Naive thymus-derived CD4-positive, alpha-beta T cell (primary cell): ENCODE data around the gene SOWAHA. TPM values are rescaled to one million over a fixed set of nuclear protein-coding genes. Genes with fewer than 3 reads are reported as not detected.

Experiments
- ATAC-seq: fragments of 150-1000 bp; cut with Tn5 transposase; 2 replicates; pipeline ENCODE4 v1.10.0; 2021; ENCODE audit warnings: mild to moderate bottlenecking, moderate library complexity
- CTCF ChIA-PET: fragments of 350-600 bp; sonication (Branson Sonifier 250); formaldehyde crosslinking; loops from one replicate; lab custom pipeline; 2021; ENCODE audit warnings: antibody characterized with exemption; lab: Charles Lee
- POLR2A ChIA-PET: fragments of 350-600 bp; sonication (Branson Sonifier 250); formaldehyde crosslinking; loops from one replicate; lab custom pipeline; 2021; ENCODE audit warnings: antibody characterized with exemption, inconsistent platforms; lab: Charles Lee
- DNase-seq, 9 donors: peaks; one replicate each; pipeline versions ENCODE4 v3.0.0 to v3.0.0-alpha.2; 2020 to 2022; ENCODE audit warnings: mixed read lengths in 1 of 9
- H3K27ac ChIP-seq: one replicate; pipeline ENCODE4 v1.7.0; 2013; ENCODE audit warnings: mild to moderate bottlenecking, low read depth, low read length, moderate library complexity
- H3K27me3 ChIP-seq, 2 donors: one replicate each; pipeline ENCODE4 v1.7.0; 2013; ENCODE audit warnings: low read length in 2 of 2, mild to moderate bottlenecking in 2 of 2, moderate library complexity in 2 of 2; ENCODE audit not compliant: control insufficient read depth in 2 of 2, insufficient read depth in 2 of 2
- H3K36me3 ChIP-seq, 3 experiments: 1 replicate in 2 of 3; 2 replicates in 1 of 3; pipeline ENCODE4 v1.7.0; 2013; ENCODE audit warnings: low read length in 3 of 3, mild to moderate bottlenecking in 3 of 3, moderate library complexity in 1 of 3; ENCODE audit not compliant: insufficient read depth in 3 of 3, control insufficient read depth in 2 of 3
- H3K4me1 ChIP-seq, 2 donors: one replicate each; pipeline ENCODE4 v1.7.0; 2013; ENCODE audit warnings: low read length in 2 of 2, mild to moderate bottlenecking in 2 of 2, moderate library complexity in 1 of 2; ENCODE audit not compliant: control insufficient read depth in 2 of 2, insufficient read depth in 2 of 2
- H3K4me3 ChIP-seq: 2 replicates; pipeline ENCODE4 v1.7.0; 2013; ENCODE audit warnings: mild to moderate bottlenecking, low read length
- H3K9me3 ChIP-seq, 3 experiments: 1 replicate in 2 of 3; 2 replicates in 1 of 3; pipeline ENCODE4 v1.7.0; 2013; ENCODE audit warnings: low read length in 3 of 3; ENCODE audit not compliant: control insufficient read depth in 2 of 3
- H3K27ac Mint-ChIP-seq, 9 donors: one replicate each; pipeline ENCODE4 v1.8.0; 2020 to 2022; ENCODE audit warnings: mixed read lengths in 9 of 9, mild to moderate bottlenecking in 8 of 9, moderate library complexity in 5 of 9, inconsistent platforms in 2 of 9
- H3K27me3 Mint-ChIP-seq, 5 donors: one replicate each; pipeline ENCODE4 v1.8.0; 2021 to 2022; ENCODE audit warnings: mixed read lengths in 5 of 5, mild to moderate bottlenecking in 1 of 5
- H3K36me3 Mint-ChIP-seq, 5 donors: one replicate each; pipeline ENCODE4 v1.8.0; 2020 to 2022; ENCODE audit warnings: mixed read lengths in 5 of 5, mild to moderate bottlenecking in 3 of 5, inconsistent platforms in 1 of 5
- H3K4me1 Mint-ChIP-seq, 7 donors: one replicate each; pipeline ENCODE4 v1.8.0; 2020 to 2022; ENCODE audit warnings: mixed read lengths in 7 of 7, mild to moderate bottlenecking in 3 of 7, inconsistent platforms in 1 of 7
- H3K4me3 Mint-ChIP-seq, 10 donors: one replicate each; pipeline ENCODE4 v1.8.0; 2020 to 2022; ENCODE audit warnings: mild to moderate bottlenecking in 10 of 10, mixed read lengths in 10 of 10, moderate library complexity in 6 of 10, inconsistent platforms in 2 of 10
- H3K9me3 Mint-ChIP-seq, 11 donors: one replicate each; pipeline ENCODE4 v1.8.0; 2020 to 2022; ENCODE audit warnings: mixed read lengths in 11 of 11, mild to moderate bottlenecking in 4 of 11, inconsistent platforms in 1 of 11, moderate library complexity in 1 of 11
- intact Hi-C, 2 donors: fragments of 100-400 bp; cut with micrococcal nuclease; formaldehyde crosslinking; loops; one replicate each; pipeline ENCODE4 v1.15.1; 2023
- polyA plus RNA-seq, 2 donors: library from polyadenylated mRNA; unstranded; fragments of 300-500 nt; fragmentation: Illumina TruSeq; gene quantifications; one replicate each; pipeline ENCODE4 v1.2.3, GENCODE V29; 2021
- total RNA-seq, 6 experiments: library from RNA in 5 of 6; stranded (reverse) in 5 of 6; gene quantifications; 1 replicate in 5 of 6; 2 replicates in 1 of 6; pipeline ENCODE4 v1.2.3 and lab custom pipeline; 2021 to 2026

The SOWAHA gene
- total and polyA plus RNA-seq, 7 experiments from 2014 or later: 0.15 TPM; not detected in 6

DNA sequence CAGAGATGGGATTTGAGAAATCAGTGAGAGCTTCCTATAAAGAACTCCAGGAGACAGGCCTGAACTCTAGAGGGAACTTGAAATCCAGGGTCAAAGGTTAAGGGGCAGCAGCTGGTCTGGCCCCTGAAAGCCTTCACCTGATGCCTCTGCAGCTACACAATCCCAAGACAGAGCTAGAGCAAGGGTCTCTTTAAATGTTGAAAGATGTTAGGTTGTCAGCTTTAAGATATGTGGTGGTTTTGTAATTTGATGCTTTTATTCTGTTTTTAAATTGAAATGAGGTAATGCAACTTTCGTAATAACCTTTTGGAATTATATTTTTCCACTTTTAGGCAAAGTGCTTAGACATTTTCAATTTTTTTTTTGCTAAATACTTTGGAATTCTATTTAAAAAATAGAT is 2.4 kb downstream of the SOWAHA start:
- Histone ChIP-seq H3K27me3 (peaks cover 4 to 12% of the 10 kb centered on the region in 2 donors), H3K4me1 (peaks cover 0 to 6% of the 10 kb centered on the region in 2 donors), H3K36me3 (no peaks in the 10 kb centered on the region), H3K4me3 (no peak overlapping the region), H3K27ac (no peak overlapping the region), H3K9me3 (no peaks in the 10 kb centered on the region)
- Mint-ChIP-seq H3K27me3 (peaks cover 35 to 59% (median 37%) of the 10 kb centered on the region in 5 donors), H3K27ac (no peak overlapping the region), H3K36me3 (peaks cover 0 to 2% (median 0%) of the 10 kb centered on the region in 5 donors), H3K4me1 (peaks cover 16 to 28% (median 21%) of the 10 kb centered on the region in 7 donors), H3K4me3 (peak overlapping the region in 7 of 10 donors; percentile 25 to 69 (median 55)), H3K9me3 (peaks cover 0 to 3% (median 0%) of the 10 kb centered on the region in 11 donors)
- ATAC-seq (no peak), DNase-seq (no peak)
- ChIA-PET POLR2A (no interaction called here), CTCF (no interaction called here)
- intact Hi-C loops: loop anchor here (5.0 to 10.0 kb wide), 2 partner anchors 178 to 541 kb away; no protein-coding TSS in a partner anchor

DNA sequence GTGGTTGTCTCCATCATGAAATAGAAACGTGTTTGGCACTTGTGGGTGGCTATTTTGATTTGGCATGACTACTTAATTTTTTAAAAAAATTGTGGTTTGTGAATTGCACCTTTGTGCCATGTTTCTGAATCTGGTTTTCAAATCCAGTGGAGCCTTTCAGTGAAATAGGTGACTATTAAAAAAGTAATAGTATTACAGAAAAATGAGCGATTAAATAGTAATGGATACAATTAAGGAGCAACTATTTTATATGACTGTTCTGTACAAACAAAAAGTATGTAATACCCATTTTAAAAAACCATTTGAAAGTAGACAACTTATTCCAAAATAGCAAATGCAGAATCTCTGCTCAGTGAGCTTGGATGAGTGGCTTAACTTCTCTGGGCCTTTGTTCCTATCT is 3.0 kb downstream of the SOWAHA start:
- Histone ChIP-seq H3K27me3 (peaks cover 4 to 8% of the 10 kb centered on the region in 2 donors), H3K9me3 (no peaks in the 10 kb centered on the region), H3K4me1 (peaks cover 0 to 6% of the 10 kb centered on the region in 2 donors), H3K36me3 (no peaks in the 10 kb centered on the region), H3K27ac (no peak overlapping the region), H3K4me3 (no peak overlapping the region)
- intact Hi-C loops: loop anchor here (5.0 to 10.0 kb wide), 2 partner anchors 179 to 541 kb away; no protein-coding TSS in a partner anchor
- DNase-seq (no peak), ATAC-seq (no peak)
- Mint-ChIP-seq H3K4me1 (peaks cover 16 to 28% (median 22%) of the 10 kb centered on the region in 7 donors), H3K4me3 (no peak overlapping the region), H3K9me3 (peaks cover 0 to 3% (median 0%) of the 10 kb centered on the region in 11 donors), H3K36me3 (no peaks in the 10 kb centered on the region), H3K27me3 (peaks cover 29 to 52% (median 33%) of the 10 kb centered on the region in 5 donors), H3K27ac (no peak overlapping the region)
- ChIA-PET CTCF (no interaction called here), POLR2A (no interaction called here)

- no peak overlapping the region for H3K27ac Mint-ChIP-seq
- Histone ChIP-seq H3K27me3 (peaks cover 3 to 8% of the 10 kb centered on the region in 2 donors), H3K9me3 (no peaks in the 10 kb centered on the region), H3K4me3 (no peak overlapping the region), H3K27ac (no peak overlapping the region), H3K4me1 (peaks cover 0 to 6% of the 10 kb centered on the region in 2 donors), H3K36me3 (no peaks in the 10 kb centered on the region)
- no peaks in the 10 kb centered on the region for H3K36me3 Mint-ChIP-seq
- peaks cover 0 to 3% (median 0%) of the 10 kb centered on the region in 11 donors for H3K9me3 Mint-ChIP-seq
- H3K4me3 Mint-ChIP-seq: no peak overlapping the region
- DNase-seq: no peak
- POLR2A ChIA-PET: no interaction called here
- intact Hi-C loops: loop anchor here (5.0 to 10.0 kb wide), 2 partner anchors 179 to 542 kb away; no protein-coding TSS in a partner anchor
- H3K4me1 Mint-ChIP-seq: peaks cover 16 to 28% (median 22%) of the 10 kb centered on the region in 7 donors
- ATAC-seq: no peak
- peaks cover 24 to 51% (median 28%) of the 10 kb centered on the region in 5 donors for H3K27me3 Mint-ChIP-seq
- CTCF ChIA-PET: interaction anchor here (1.7 kb wide), 1 partner anchor 12 kb away, joined by 7 read pairs; no protein-coding TSS in a partner anchor
Measured at GRCh38 chr5:132816554-132816953, 3.5 kb downstream of the SOWAHA start.

- H3K4me3 Mint-ChIP-seq: no peak overlapping the region
- ChIA-PET CTCF (interaction anchor here (0.6 to 1.7 kb wide), 2 partner anchors 12 to 1912 kb away, joined by 4 to 7 read pairs; no protein-coding TSS in a partner anchor), POLR2A (no interaction called here)
- H3K27ac ChIP-seq: no peak overlapping the region
- H3K36me3 ChIP-seq: no peaks in the 10 kb centered on the region
- DNase-seq: no peak
- no peak overlapping the region for H3K4me3 ChIP-seq
- peaks cover 15 to 28% (median 21%) of the 10 kb centered on the region in 7 donors for H3K4me1 Mint-ChIP-seq
- H3K27me3 Mint-ChIP-seq: peaks cover 22 to 51% (median 23%) of the 10 kb centered on the region in 5 donors
- no peak overlapping the region for H3K27ac Mint-ChIP-seq
- H3K9me3 ChIP-seq: no peaks in the 10 kb centered on the region
- peaks cover 0 to 8% of the 10 kb centered on the region in 2 donors for H3K27me3 ChIP-seq
- intact Hi-C loops: loop anchor here (5.0 to 10.0 kb wide), 2 partner anchors 180 to 542 kb away; no protein-coding TSS in a partner anchor
- H3K4me1 ChIP-seq: peaks cover 0 to 6% of the 10 kb centered on the region in 2 donors
- H3K36me3 Mint-ChIP-seq: no peaks in the 10 kb centered on the region
- peaks cover 0 to 3% (median 0%) of the 10 kb centered on the region in 11 donors for H3K9me3 Mint-ChIP-seq
- ATAC-seq: no peak
Measured at GRCh38 chr5:132817011-132817410, 3.9 kb downstream of the SOWAHA start.

DNA sequence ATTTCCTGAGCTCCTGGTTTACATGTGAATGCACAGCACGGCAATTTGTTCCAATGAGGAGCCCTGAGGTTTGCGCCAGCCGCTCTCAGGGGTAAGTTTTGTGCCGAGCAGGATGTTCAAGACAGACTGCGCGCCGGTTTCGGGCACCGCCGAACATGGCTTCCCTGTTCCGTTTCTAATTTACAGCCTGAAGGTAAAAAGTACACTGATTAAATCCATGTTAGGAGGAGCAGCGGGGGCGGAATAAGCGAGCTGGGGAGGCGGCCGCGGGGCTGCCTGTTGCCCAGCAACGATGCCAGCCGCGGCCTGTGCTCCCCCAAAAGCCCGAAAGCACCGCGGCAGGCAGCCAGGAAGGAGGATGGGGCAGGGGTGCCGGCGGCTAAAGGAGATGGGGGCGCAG is 6.4 kb downstream of the SOWAHA start:
- Histone ChIP-seq H3K27me3 (peaks cover 0 to 6% of the 10 kb centered on the region in 2 donors), H3K4me1 (peaks cover 0 to 6% of the 10 kb centered on the region in 2 donors), H3K27ac (no peak overlapping the region), H3K4me3 (peak overlapping the region; percentile 34), H3K9me3 (no peaks in the 10 kb centered on the region), H3K36me3 (no peaks in the 10 kb centered on the region)
- CTCF ChIA-PET: interaction anchor here (0.6 to 2.9 kb wide), 9 partner anchors 10 to 437 kb away, joined by 3 to 22 read pairs (median 4); no protein-coding TSS in a partner anchor
- ATAC-seq (no peak), DNase-seq (peak in 1 of 9 donors; percentile 21)
- H3K27ac Mint-ChIP-seq: peak overlapping the region in 5 of 9 donors; percentile 18 to 77 (median 51)
- no peaks in the 10 kb centered on the region for H3K9me3 Mint-ChIP-seq
- peaks cover 6 to 18% (median 12%) of the 10 kb centered on the region in 7 donors for H3K4me1 Mint-ChIP-seq
- peaks cover 13 to 48% (median 22%) of the 10 kb centered on the region in 5 donors for H3K27me3 Mint-ChIP-seq
- POLR2A ChIA-PET: interaction anchor here (1.4 kb wide), 1 partner anchor 293 kb away, joined by 3 read pairs; no protein-coding TSS in a partner anchor
- intact Hi-C loops: loop anchor here (5.0 to 10.0 kb wide), 2 partner anchors 182 to 545 kb away; no protein-coding TSS in a partner anchor
- H3K4me3 Mint-ChIP-seq: peak overlapping the region; percentile 19 to 86 (median 81)
- H3K36me3 Mint-ChIP-seq: no peaks in the 10 kb centered on the region

DNA sequence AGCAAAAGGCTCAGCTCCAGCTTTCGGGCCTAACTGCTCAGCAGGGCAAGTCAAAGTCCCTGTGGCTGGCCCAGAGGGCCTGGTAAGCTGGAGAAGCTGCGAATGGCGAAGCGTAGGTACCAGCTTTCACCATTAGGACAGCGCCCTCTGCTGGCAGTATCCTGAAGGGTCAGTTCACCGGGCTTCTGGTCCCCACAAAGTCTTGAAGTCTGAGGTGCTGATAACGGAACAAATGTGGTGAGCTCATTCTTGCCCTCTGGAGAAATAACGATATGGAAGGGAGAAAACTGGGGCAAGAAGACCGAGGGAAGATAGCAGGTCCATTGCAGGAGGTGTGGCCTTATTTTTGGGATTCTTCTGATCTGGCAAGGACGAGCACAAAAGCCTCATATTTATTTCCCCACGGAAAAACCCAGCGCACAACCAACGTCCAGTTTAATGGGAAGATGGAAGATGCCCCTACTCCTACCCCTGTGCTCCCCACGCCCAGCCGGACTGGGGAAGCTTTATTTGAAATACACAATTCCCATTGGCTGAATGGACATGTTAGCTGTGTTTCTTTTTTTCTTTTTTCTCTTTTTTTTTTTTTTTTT is 7.2 kb downstream of the SOWAHA start:
- Mint-ChIP-seq H3K36me3 (no peaks in the 10 kb centered on the region), H3K9me3 (no peaks in the 10 kb centered on the region), H3K27ac (peak overlapping the region in 2 of 9 donors; percentile 16 to 33), H3K4me1 (peaks cover 6 to 18% (median 10%) of the 10 kb centered on the region in 7 donors), H3K4me3 (peak overlapping the region; percentile 5 to 86 (median 72)), H3K27me3 (peaks cover 13 to 51% (median 23%) of the 10 kb centered on the region in 5 donors)
- DNase-seq (peak; percentile 60 to 86 (median 75)), ATAC-seq (peak; percentile 93)
- intact Hi-C loops: loop anchor here (1.0 to 2.0 kb wide), 5 partner anchors 73 to 435 kb away; partner anchors contain the start of gene CCNI2 (in 2 of the 2)
- H3K27me3 ChIP-seq: peaks cover 3 to 14% of the 10 kb centered on the region in 2 donors
- peaks cover 0 to 6% of the 10 kb centered on the region in 2 donors for H3K4me1 ChIP-seq
- H3K4me3 ChIP-seq: peak overlapping the region; percentile 34
- H3K27ac ChIP-seq: no peak overlapping the region
- CTCF ChIA-PET: interaction anchor here (0.6 to 2.9 kb wide), 13 partner anchors 9 to 494 kb away, joined by 3 to 22 read pairs (median 4); no protein-coding TSS in a partner anchor
- no peaks in the 10 kb centered on the region for H3K36me3 ChIP-seq
- POLR2A ChIA-PET: interaction anchor here (0.7 to 1.4 kb wide), 3 partner anchors 46 to 293 kb away, joined by 3 read pairs; partner anchors contain the start of gene CCNI2
- no peaks in the 10 kb centered on the region for H3K9me3 ChIP-seq
